SK-N-SH (cell line): ENCODE results near the gene C11orf86. TPM values are rescaled to one million over a fixed set of nuclear protein-coding genes. Genes with fewer than 3 reads are reported as not detected.

Experiments
- CTCF ChIA-PET: fragments of 300-600, 350-600 bp; formaldehyde crosslinking; extraction: SDS; loops from one replicate; lab custom pipeline; 2021; lab: Yijun Ruan, JAX
- POLR2A ChIA-PET: fragments of 350-600 bp; sonication (Branson Sonifier 250); formaldehyde crosslinking; extraction: SDS; loops from one replicate; lab custom pipeline; 2020; ENCODE audit warnings: antibody characterized with exemption, inconsistent platforms; lab: Yijun Ruan, JAX
- DNase-seq: peaks from one replicate; pipeline ENCODE4 v3.0.0; 2012
- H2AFZ ChIP-seq: fragments of 200-600 bp; sonication (generic); 2 replicates; pipeline ENCODE4 v1.8.1; 2016; ENCODE audit warnings: antibody characterized with exemption, mild to moderate bottlenecking, low read depth
- H3F3A ChIP-seq: fragments of 200-600 bp; sonication (generic); replicated peaks from 2 replicates; pipeline ENCODE3; 2016; ENCODE audit warnings: antibody characterized with exemption, mild to moderate bottlenecking; ENCODE audit not compliant: insufficient read depth
- H3K27ac ChIP-seq, 2 experiments: fragments of 200-500 bp in 1 of 2; fragments of 200-600 bp in 1 of 2; sonication (Bioruptor generic) in 1 of 2; sonication (generic), shearing (Covaris generic) in 1 of 2; 2 replicates each; pipeline versions ENCODE4 v1.5.1 to v1.6.1; 2014 to 2016; ENCODE audit warnings: low read depth in 2 of 2, inconsistent platforms in 1 of 2, low read length in 1 of 2, mild to moderate bottlenecking in 1 of 2, mixed read lengths in 1 of 2
- H3K27me3 ChIP-seq: fragments of 200-600 bp; sonication (generic), shearing (Covaris generic); 2 replicates; pipeline ENCODE4 v1.6.1; 2016; ENCODE audit warnings: mixed run types; ENCODE audit not compliant: insufficient read depth
- H3K36me3 ChIP-seq, 2 experiments: fragments of 200-500 bp in 1 of 2; fragments of 200-600 bp in 1 of 2; sonication (Bioruptor generic) in 1 of 2; sonication (generic) in 1 of 2; replicated peaks in 1 of 2; 2 replicates each; pipeline versions ENCODE3 to v1.5.1; 2014 to 2016; ENCODE audit warnings: low read length in 1 of 2, mild to moderate bottlenecking in 1 of 2; ENCODE audit not compliant: insufficient read depth in 2 of 2, control insufficient read depth in 1 of 2
- H3K4me1 ChIP-seq, 2 experiments: fragments of 200-500 bp in 1 of 2; fragments of 200-600 bp in 1 of 2; sonication (Bioruptor generic) in 1 of 2; sonication (generic), shearing (Covaris generic) in 1 of 2; 2 replicates each; pipeline versions ENCODE4 v1.5.1 to v1.6.1; 2014 to 2016; ENCODE audit warnings: low read depth in 1 of 2, low read length in 1 of 2, mixed run types in 1 of 2; ENCODE audit not compliant: insufficient read depth in 2 of 2, control insufficient read depth in 1 of 2
- H3K4me2 ChIP-seq: fragments of 200-600 bp; sonication (generic), shearing (Covaris generic); 2 replicates; pipeline ENCODE4 v1.6.1; 2017; ENCODE audit warnings: mixed run types
- H3K4me3 ChIP-seq, 2 experiments: fragments of 200-500 bp in 1 of 2; fragments of 200-600 bp in 1 of 2; sonication (Bioruptor generic) in 1 of 2; sonication (generic), shearing (Covaris generic) in 1 of 2; 2 replicates each; pipeline versions ENCODE4 v1.5.1 to v1.8.1; 2014 to 2016; ENCODE audit warnings: low read depth in 2 of 2, inconsistent platforms in 1 of 2, low read length in 1 of 2, mild to moderate bottlenecking in 1 of 2, mixed read lengths in 1 of 2, moderate library complexity in 1 of 2
- H3K79me2 ChIP-seq: fragments of 200-600 bp; sonication (generic); 2 replicates; pipeline ENCODE4 v1.8.1; 2017; ENCODE audit warnings: mild to moderate bottlenecking; ENCODE audit not compliant: insufficient read depth
- H3K9ac ChIP-seq: fragments of 200-600 bp; sonication (generic); 2 replicates; pipeline ENCODE4 v1.6.1; 2017; ENCODE audit warnings: mixed run types
- H3K9me2 ChIP-seq: fragments of 200-600 bp; sonication (generic); 2 replicates; pipeline ENCODE4 v1.6.1; 2017; ENCODE audit warnings: mixed run types
- H3K9me3 ChIP-seq: fragments of 200-600 bp; sonication (generic); 2 replicates; pipeline ENCODE4 v1.6.1; 2017; ENCODE audit warnings: mixed run types, mild to moderate bottlenecking, moderate library complexity
- H4K20me1 ChIP-seq: fragments of 200-600 bp; sonication (generic); 2 replicates; pipeline ENCODE4 v1.6.1; 2017; ENCODE audit warnings: mild to moderate bottlenecking, mixed run types; ENCODE audit not compliant: insufficient read depth
- EP300 ChIP-seq, 2 experiments: IDR thresholded peaks; 2 replicates each; pipeline versions ENCODE4 v1.4.0 to v1.6.1; 2012; ENCODE audit warnings: borderline replicate concordance in 1 of 2, low read depth in 1 of 2, low read length in 1 of 2
- GABPA ChIP-seq: IDR thresholded peaks from 2 replicates; pipeline ENCODE4 v1.4.0; 2012; ENCODE audit warnings: low read depth, mild to moderate bottlenecking
- JUND ChIP-seq: IDR thresholded peaks from 2 replicates; pipeline ENCODE4 v1.4.0; 2012
- NRF1 ChIP-seq: IDR thresholded peaks from 2 replicates; pipeline ENCODE4 v1.6.1; 2012; ENCODE audit warnings: low read depth, mild to moderate bottlenecking, low read length
- POLR2AphosphoS5 ChIP-seq: IDR thresholded peaks from 2 replicates; pipeline ENCODE4 v1.6.1; 2012; ENCODE audit warnings: low read depth, low read length
- RAD21 ChIP-seq: IDR thresholded peaks from 2 replicates; pipeline ENCODE4 v1.6.1; 2012; ENCODE audit warnings: mild to moderate bottlenecking, low read length
- RCOR1 ChIP-seq: fragments of 150-350 bp; IDR thresholded peaks from 2 replicates; pipeline ENCODE4 v1.6.1; 2017; ENCODE audit warnings: antibody characterized with exemption, low read length
- RFX5 ChIP-seq: IDR thresholded peaks from 2 replicates; pipeline ENCODE4 v1.6.1; 2012; ENCODE audit warnings: mild to moderate bottlenecking, improper control_type of control experiment, low read length
- RXRA ChIP-seq: IDR thresholded peaks from 2 replicates; pipeline ENCODE4 v1.4.0; 2012; ENCODE audit warnings: low read depth, mild to moderate bottlenecking, borderline replicate concordance
- SMC3 ChIP-seq: IDR thresholded peaks from 2 replicates; pipeline ENCODE4 v1.6.1; 2012; ENCODE audit warnings: low read depth, low read length, improper control_type of control experiment
- TAF1 ChIP-seq: IDR thresholded peaks from 2 replicates; pipeline ENCODE4 v1.6.1; 2012; ENCODE audit warnings: low read depth, mild to moderate bottlenecking, low read length, moderate library complexity, borderline replicate concordance
- TCF12 ChIP-seq: IDR thresholded peaks from 2 replicates; pipeline ENCODE4 v1.4.0; 2012
- WGBS: methylation state at CpG from one replicate; pipeline ENCODE4 v1.1.6; 2017; ENCODE audit warnings: low lambda C conversion rate; 5-methylcytosine and 5-hydroxymethylcytosine counted together
- polyA plus RNA-seq, 3 experiments: library from polyadenylated mRNA; depleted of rRNA; stranded (reverse); fragments of >200 nt; gene quantifications; 2 replicates each; pipeline ENCODE4 v1.2.3, GENCODE V29; 2012
- TF ChIP-seq, protein P1 (sequence below): fragments of 200-600 bp; sonication (generic); IDR thresholded peaks from 2 replicates; pipeline ENCODE4 v1.6.1; 2017; ENCODE audit warnings: antibody characterized with exemption, mild to moderate bottlenecking, moderate library complexity
- TF ChIP-seq, protein P2 (sequence below): fragments of 150-350 bp; IDR thresholded peaks from 2 replicates; pipeline ENCODE4 v1.6.1; 2016; ENCODE audit warnings: mild to moderate bottlenecking, low read depth, low read length

The C11orf86 gene
- polyA plus RNA-seq, 1 of the 3 experiments (the other 2 are of a cell fraction) = 0.08 TPM

DNA sequence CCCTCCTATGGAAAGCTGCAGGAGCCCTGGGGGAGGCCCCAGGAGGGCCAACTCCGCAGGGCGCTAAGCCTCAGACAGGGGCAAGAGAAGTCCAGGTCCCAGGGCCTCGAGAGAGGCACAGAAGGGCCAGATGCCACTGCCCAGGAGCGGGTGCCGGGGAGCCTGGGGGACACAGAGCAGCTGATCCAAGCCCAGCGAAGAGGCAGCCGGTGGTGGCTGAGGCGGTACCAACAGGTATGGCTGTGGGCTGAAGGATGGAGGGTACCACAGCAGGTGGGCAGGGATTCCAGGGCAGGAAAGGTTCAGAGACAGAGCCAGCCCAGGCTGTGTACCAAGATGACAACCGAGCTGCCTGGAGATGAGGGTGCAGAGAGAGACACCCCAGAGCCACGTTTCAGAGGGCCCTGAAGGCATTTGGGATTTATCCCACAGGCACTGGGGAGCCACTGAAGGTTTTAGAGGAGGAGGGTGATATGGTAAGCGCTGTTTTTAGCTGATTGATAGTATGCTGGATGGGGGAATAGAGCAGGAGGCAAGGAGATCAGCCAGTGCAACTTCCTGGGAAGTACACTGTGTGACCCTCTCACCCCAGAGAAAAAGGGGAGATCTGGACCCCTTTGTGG lies 412 bp downstream of the C11orf86 start:
- no peak for DNase-seq
- H3K79me2 ChIP-seq = no peaks in the 10 kb centered on the region
- no peak overlapping the region for H3K4me2 ChIP-seq
- H3F3A ChIP-seq = peaks cover 17% of the 10 kb centered on the region
- no peaks in the 10 kb centered on the region for H3K27me3 ChIP-seq
- no peaks in the 10 kb centered on the region for H3K9me3 ChIP-seq
- peaks cover 0 to 13% of the 10 kb centered on the region in 2 experiments; a peak in 2 of 4 replicates for H3K4me1 ChIP-seq
- ChIA-PET POLR2A (interaction anchor here (1.0 kb wide), 1 partner anchor 132 kb away, joined by 4 read pairs; no protein-coding TSS in a partner anchor), CTCF (interaction anchor here (0.6 to 4.5 kb wide), 49 partner anchors 10 to 335 kb away, joined by 3 to 54 read pairs (median 4); partner anchors contain the start of genes PC and RCE1)
- no peak overlapping the region for H2AFZ ChIP-seq
- H3K36me3 ChIP-seq = no peaks in the 10 kb centered on the region
- TF ChIP-seq, protein P1, sequence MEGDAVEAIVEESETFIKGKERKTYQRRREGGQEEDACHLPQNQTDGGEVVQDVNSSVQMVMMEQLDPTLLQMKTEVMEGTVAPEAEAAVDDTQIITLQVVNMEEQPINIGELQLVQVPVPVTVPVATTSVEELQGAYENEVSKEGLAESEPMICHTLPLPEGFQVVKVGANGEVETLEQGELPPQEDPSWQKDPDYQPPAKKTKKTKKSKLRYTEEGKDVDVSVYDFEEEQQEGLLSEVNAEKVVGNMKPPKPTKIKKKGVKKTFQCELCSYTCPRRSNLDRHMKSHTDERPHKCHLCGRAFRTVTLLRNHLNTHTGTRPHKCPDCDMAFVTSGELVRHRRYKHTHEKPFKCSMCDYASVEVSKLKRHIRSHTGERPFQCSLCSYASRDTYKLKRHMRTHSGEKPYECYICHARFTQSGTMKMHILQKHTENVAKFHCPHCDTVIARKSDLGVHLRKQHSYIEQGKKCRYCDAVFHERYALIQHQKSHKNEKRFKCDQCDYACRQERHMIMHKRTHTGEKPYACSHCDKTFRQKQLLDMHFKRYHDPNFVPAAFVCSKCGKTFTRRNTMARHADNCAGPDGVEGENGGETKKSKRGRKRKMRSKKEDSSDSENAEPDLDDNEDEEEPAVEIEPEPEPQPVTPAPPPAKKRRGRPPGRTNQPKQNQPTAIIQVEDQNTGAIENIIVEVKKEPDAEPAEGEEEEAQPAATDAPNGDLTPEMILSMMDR = no peak
- TF ChIP-seq RCOR1 (no peak), POLR2AphosphoS5 (no peak), EP300 (IDR thresholded peaks at IDR 0.05; ENCODE audit: borderline replicate concordance in 1 of 2, low read depth in 1 of 2, low read length in 1 of 2) (no peak), NRF1 (no peak), RFX5 (no peak), JUND (no peak), TCF12 (no peak)
- TF ChIP-seq, all 33 proteins: peak for 0
- no peaks in the 10 kb centered on the region for H3K9me2 ChIP-seq
- WGBS = 81% methylated on average over 8 of the region's 11 CpGs
- no peak overlapping the region for H3K9ac ChIP-seq
- H3K4me3 ChIP-seq = no peak overlapping the region; a peak in 1 of 4 replicates
- H3K27ac ChIP-seq = no peak overlapping the region
- H4K20me1 ChIP-seq = no peaks in the 10 kb centered on the region

DNA sequence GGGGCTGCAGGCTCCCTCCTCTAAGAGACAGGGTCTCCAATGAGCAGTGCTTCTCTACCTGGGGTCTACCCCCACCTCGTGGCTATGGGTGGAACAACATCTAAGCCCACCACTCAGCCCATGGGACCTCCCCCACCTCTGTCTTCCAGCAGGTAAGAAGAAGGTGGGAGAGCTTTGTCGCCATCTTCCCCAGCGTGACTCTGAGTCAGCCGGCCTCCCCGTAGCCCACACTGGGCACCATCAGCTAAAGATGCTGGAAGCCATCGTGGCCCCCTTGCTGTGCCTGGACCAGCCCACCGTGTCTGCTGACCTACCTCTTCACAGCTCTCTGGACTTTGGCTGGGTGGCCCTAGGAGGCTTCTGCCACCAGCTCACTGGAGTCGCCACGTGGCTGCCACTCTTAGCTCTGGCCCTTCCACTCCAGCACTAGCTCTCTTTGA lies 944 bp downstream of the C11orf86 start:
- H3K36me3 ChIP-seq = no peaks in the 10 kb centered on the region
- ChIA-PET CTCF (interaction anchor here (0.6 to 4.5 kb wide), 52 partner anchors 9 to 337 kb away, joined by 3 to 54 read pairs (median 4); partner anchors contain the start of genes PC, RCE1 and SYT12), POLR2A (interaction anchor here (1.0 kb wide), 1 partner anchor 132 kb away, joined by 4 read pairs; no protein-coding TSS in a partner anchor)
- H3K4me2 ChIP-seq = no peak overlapping the region
- no peak overlapping the region; a peak in 1 of 4 replicates for H3K4me3 ChIP-seq
- H3K9ac ChIP-seq = no peak overlapping the region
- H3K27ac ChIP-seq = no peak overlapping the region
- H2AFZ ChIP-seq = no peak overlapping the region
- peak; percentile 86 for DNase-seq
- no peaks in the 10 kb centered on the region for H3K79me2 ChIP-seq
- 49% methylated on average over 2 of the region's 9 CpGs for WGBS
- no peaks in the 10 kb centered on the region for H3K9me3 ChIP-seq
- no peaks in the 10 kb centered on the region for H4K20me1 ChIP-seq
- peak; percentile 90 for TF ChIP-seq RAD21
- no peak for TF ChIP-seq TAF1
- peak; percentile 64 for TF ChIP-seq SMC3
- TF ChIP-seq GABPA = no peak
- TF ChIP-seq, protein P1 = peak; percentile 86
- TF ChIP-seq RFX5 = no peak
- no peak for TF ChIP-seq RXRA
- TF ChIP-seq, protein P2, sequence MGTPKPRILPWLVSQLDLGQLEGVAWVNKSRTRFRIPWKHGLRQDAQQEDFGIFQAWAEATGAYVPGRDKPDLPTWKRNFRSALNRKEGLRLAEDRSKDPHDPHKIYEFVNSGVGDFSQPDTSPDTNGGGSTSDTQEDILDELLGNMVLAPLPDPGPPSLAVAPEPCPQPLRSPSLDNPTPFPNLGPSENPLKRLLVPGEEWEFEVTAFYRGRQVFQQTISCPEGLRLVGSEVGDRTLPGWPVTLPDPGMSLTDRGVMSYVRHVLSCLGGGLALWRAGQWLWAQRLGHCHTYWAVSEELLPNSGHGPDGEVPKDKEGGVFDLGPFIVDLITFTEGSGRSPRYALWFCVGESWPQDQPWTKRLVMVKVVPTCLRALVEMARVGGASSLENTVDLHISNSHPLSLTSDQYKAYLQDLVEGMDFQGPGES = no peak
- TF ChIP-seq, all 33 proteins: peak for 3
- Histone ChIP-seq H3K27me3 (no peaks in the 10 kb centered on the region), H3F3A (peaks cover 15% of the 10 kb centered on the region), H3K9me2 (no peaks in the 10 kb centered on the region), H3K4me1 (peaks cover 0 to 11% of the 10 kb centered on the region in 2 experiments; a peak in 2 of 4 replicates)
